ENCODE results near the gene ATG4C. TPM values are rescaled to one million over a fixed set of nuclear protein-coding genes. Genes with fewer than 3 reads are reported as not detected.

ATG4C gene
- total and polyA plus RNA-seq, 10 of the 15 experiments (the other 5 are each of a cell fraction or from before 2014, with no cell fraction given): 8.1 to 30.9 (median 18.9) TPM

DNA sequence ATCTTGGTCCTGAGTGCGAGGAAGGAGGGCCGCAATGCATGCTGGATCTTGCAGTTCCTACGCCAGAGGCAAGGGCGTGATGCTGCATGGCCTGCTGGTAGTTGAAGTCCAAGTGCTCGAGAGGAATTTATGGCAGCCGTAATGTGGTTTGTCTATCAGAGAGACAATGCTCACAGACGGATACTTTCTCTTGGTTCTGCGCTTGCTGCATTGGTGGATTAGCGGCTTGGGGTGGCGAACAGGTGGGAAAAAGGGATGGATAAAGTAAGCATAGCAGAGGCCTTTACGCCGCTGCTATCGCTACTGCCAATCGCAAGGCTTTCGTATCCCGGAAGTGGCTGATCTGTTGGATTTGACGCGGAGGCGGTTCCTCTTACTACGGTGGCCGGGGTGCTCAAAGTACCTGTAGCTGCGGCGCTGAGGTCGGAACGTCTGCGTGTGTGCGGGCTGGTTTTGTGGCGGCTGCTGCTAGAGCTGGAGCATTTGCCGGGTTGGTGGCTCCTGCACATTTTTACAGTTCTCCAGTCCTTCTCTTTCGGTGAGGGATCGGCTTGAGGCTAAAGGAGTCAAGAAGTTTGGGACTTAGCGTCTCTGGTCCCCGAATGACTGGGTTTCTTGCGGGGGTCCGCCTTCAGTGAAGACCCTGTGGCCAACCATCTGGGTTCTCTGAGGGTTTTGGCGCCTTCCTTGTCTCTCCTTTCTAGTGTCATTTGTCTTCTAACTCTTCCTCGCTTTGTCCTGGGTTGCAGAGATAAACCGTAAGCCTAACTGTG is at the start of gene ATG4C (continued):
- TF ChIP-seq, protein P1, sequence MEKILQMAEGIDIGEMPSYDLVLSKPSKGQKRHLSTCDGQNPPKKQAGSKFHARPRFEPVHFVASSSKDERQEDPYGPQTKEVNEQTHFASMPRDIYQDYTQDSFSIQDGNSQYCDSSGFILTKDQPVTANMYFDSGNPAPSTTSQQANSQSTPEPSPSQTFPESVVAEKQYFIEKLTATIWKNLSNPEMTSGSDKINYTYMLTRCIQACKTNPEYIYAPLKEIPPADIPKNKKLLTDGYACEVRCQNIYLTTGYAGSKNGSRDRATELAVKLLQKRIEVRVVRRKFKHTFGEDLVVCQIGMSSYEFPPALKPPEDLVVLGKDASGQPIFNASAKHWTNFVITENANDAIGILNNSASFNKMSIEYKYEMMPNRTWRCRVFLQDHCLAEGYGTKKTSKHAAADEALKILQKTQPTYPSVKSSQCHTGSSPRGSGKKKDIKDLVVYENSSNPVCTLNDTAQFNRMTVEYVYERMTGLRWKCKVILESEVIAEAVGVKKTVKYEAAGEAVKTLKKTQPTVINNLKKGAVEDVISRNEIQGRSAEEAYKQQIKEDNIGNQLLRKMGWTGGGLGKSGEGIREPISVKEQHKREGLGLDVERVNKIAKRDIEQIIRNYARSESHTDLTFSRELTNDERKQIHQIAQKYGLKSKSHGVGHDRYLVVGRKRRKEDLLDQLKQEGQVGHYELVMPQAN (conservative IDR thresholded peaks at IDR 0.05): no peak
- TF ChIP-seq, protein P2, sequence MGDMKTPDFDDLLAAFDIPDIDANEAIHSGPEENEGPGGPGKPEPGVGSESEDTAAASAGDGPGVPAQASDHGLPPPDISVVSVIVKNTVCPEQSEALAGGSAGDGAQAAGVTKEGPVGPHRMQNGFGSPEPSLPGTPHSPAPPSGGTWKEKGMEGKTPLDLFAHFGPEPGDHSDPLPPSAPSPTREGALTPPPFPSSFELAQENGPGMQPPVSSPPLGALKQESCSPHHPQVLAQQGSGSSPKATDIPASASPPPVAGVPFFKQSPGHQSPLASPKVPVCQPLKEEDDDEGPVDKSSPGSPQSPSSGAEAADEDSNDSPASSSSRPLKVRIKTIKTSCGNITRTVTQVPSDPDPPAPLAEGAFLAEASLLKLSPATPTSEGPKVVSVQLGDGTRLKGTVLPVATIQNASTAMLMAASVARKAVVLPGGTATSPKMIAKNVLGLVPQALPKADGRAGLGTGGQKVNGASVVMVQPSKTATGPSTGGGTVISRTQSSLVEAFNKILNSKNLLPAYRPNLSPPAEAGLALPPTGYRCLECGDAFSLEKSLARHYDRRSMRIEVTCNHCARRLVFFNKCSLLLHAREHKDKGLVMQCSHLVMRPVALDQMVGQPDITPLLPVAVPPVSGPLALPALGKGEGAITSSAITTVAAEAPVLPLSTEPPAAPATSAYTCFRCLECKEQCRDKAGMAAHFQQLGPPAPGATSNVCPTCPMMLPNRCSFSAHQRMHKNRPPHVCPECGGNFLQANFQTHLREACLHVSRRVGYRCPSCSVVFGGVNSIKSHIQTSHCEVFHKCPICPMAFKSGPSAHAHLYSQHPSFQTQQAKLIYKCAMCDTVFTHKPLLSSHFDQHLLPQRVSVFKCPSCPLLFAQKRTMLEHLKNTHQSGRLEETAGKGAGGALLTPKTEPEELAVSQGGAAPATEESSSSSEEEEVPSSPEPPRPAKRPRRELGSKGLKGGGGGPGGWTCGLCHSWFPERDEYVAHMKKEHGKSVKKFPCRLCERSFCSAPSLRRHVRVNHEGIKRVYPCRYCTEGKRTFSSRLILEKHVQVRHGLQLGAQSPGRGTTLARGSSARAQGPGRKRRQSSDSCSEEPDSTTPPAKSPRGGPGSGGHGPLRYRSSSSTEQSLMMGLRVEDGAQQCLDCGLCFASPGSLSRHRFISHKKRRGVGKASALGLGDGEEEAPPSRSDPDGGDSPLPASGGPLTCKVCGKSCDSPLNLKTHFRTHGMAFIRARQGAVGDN (IDR thresholded peaks at IDR 0.05): 0 out of 2 replicates have a peak, but pooled peaks have one; percentile 40
- TF ChIP-seq LARP7 (IDR thresholded peaks at IDR 0.05) (peak; percentile 52), MEF2B (IDR thresholded peaks at IDR 0.05; ENCODE audit: partially characterized antibody, poor library complexity, severe bottlenecking) (peak; percentile 7), PML (IDR thresholded peaks at IDR 0.05; ENCODE audit: low read length) (peak; percentile 61; the same call in 1 of the 2 replicates), HCFC1 (IDR thresholded peaks at IDR 0.05; ENCODE audit: low read length) (peak; percentile 93), SMARCA5 (IDR thresholded peaks at IDR 0.05) (no peak), MYB (IDR thresholded peaks at IDR 0.05; ENCODE audit: borderline replicate concordance, low read depth, low read length) (no peak), ZNF207 (IDR thresholded peaks at IDR 0.05; ENCODE audit: borderline replicate concordance) (peak; percentile 47; the same call in 1 of the 2 replicates), RB1 (IDR thresholded peaks at IDR 0.05; ENCODE audit: borderline replicate concordance) (0 out of 2 replicates have a peak, but pooled peaks have one; percentile 70)
- TF ChIP-seq, protein P3, sequence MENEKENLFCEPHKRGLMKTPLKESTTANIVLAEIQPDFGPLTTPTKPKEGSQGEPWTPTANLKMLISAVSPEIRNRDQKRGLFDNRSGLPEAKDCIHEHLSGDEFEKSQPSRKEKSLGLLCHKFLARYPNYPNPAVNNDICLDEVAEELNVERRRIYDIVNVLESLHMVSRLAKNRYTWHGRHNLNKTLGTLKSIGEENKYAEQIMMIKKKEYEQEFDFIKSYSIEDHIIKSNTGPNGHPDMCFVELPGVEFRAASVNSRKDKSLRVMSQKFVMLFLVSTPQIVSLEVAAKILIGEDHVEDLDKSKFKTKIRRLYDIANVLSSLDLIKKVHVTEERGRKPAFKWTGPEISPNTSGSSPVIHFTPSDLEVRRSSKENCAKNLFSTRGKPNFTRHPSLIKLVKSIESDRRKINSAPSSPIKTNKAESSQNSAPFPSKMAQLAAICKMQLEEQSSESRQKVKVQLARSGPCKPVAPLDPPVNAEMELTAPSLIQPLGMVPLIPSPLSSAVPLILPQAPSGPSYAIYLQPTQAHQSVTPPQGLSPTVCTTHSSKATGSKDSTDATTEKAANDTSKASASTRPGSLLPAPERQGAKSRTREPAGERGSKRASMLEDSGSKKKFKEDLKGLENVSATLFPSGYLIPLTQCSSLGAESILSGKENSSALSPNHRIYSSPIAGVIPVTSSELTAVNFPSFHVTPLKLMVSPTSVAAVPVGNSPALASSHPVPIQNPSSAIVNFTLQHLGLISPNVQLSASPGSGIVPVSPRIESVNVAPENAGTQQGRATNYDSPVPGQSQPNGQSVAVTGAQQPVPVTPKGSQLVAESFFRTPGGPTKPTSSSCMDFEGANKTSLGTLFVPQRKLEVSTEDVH (IDR thresholded peaks at IDR 0.05; ENCODE audit: low read depth, partially characterized antibody): peak; percentile 46
- TF ChIP-seq, protein P4, sequence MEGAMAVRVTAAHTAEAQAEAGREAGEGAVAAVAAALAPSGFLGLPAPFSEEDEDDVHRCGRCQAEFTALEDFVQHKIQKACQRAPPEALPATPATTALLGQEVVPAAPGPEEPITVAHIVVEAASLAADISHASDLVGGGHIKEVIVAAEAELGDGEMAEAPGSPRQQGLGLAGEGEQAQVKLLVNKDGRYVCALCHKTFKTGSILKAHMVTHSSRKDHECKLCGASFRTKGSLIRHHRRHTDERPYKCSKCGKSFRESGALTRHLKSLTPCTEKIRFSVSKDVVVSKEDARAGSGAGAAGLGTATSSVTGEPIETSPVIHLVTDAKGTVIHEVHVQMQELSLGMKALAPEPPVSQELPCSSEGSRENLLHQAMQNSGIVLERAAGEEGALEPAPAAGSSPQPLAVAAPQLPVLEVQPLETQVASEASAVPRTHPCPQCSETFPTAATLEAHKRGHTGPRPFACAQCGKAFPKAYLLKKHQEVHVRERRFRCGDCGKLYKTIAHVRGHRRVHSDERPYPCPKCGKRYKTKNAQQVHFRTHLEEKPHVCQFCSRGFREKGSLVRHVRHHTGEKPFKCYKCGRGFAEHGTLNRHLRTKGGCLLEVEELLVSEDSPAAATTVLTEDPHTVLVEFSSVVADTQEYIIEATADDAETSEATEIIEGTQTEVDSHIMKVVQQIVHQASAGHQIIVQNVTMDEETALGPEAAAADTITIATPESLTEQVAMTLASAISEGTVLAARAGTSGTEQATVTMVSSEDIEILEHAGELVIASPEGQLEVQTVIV (IDR thresholded peaks at IDR 0.05; ENCODE audit: borderline replicate concordance, partially characterized antibody): peak; percentile 92
- TF ChIP-seq, protein P5, sequence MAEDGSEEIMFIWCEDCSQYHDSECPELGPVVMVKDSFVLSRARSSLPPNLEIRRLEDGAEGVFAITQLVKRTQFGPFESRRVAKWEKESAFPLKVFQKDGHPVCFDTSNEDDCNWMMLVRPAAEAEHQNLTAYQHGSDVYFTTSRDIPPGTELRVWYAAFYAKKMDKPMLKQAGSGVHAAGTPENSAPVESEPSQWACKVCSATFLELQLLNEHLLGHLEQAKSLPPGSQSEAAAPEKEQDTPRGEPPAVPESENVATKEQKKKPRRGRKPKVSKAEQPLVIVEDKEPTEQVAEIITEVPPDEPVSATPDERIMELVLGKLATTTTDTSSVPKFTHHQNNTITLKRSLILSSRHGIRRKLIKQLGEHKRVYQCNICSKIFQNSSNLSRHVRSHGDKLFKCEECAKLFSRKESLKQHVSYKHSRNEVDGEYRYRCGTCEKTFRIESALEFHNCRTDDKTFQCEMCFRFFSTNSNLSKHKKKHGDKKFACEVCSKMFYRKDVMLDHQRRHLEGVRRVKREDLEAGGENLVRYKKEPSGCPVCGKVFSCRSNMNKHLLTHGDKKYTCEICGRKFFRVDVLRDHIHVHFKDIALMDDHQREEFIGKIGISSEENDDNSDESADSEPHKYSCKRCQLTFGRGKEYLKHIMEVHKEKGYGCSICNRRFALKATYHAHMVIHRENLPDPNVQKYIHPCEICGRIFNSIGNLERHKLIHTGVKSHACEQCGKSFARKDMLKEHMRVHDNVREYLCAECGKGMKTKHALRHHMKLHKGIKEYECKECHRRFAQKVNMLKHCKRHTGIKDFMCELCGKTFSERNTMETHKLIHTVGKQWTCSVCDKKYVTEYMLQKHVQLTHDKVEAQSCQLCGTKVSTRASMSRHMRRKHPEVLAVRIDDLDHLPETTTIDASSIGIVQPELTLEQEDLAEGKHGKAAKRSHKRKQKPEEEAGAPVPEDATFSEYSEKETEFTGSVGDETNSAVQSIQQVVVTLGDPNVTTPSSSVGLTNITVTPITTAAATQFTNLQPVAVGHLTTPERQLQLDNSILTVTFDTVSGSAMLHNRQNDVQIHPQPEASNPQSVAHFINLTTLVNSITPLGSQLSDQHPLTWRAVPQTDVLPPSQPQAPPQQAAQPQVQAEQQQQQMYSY (CRISPR knock-in tag; IDR thresholded peaks at IDR 0.05): no peak
